ENCODE measurements around the gene BMP2. TPM values are rescaled to one million over a fixed set of nuclear protein-coding genes. Genes with fewer than 3 reads are reported as not detected.

BMP2 gene
- polyA plus RNA-seq, 1 donor = 1.8 TPM

- no peak for DNase-seq (ENCODE audit: low read depth)
Measured at GRCh38 chr20:6768228-6769140, 998 bp downstream of the BMP2 start.

GRCh38 chr20:6769903-6770785, 2.7 kb downstream of the BMP2 start:
- no peak for DNase-seq (ENCODE audit: low read depth)

DNA sequence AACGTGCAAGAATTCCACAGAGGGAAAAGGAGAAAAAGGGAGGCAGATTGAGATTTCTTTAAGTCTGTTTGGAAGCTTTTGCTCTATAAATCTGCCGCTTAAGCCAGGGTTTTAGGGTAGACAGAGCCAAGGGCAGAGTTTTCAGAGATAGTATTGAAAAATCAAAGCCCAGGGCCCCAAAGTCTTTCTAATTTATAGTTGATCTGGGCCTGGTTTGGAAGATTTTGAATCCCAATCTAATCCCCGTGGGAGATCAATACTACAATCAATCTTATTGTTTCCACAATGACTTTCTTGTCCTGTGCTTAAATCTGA, 3.3 kb downstream of the BMP2 start:
- no peak for DNase-seq (ENCODE audit: low read depth)

- no peak for DNase-seq (ENCODE audit: low read depth)
Measured at GRCh38 chr20:6780433-6781190, 13.1 kb downstream of the BMP2 start.

GRCh38 chr20:6783752-6784151, 16.3 kb downstream of the BMP2 start:
- no peak for DNase-seq (ENCODE audit: low read depth)

GRCh38 chr20:6784210-6784631, 16.7 kb downstream of the BMP2 start:
- DNase-seq (ENCODE audit: low read depth) = no peak

DNA sequence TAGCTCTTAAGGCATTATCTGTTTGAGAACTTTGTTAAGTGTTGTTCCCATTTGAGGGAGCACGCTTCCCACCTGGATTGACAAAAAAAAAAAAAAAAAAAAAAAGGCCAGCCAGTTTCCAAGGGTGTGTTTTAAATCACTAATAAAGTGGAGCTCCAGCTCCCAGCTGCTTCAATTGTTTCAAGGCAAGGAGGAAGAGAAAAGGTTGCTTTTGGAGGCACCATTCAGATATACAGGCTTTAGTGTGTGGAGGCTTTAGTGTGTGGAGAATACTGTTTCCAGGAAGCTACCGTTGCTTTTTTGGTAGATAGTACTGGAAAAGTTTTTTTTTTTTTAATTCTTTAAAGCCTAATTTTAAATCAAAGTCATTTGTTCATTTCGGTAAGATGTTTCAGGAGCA, 17.3 kb downstream of the BMP2 start:
- no peak for DNase-seq (ENCODE audit: low read depth)

- no peak for DNase-seq (ENCODE audit: low read depth)
Measured at GRCh38 chr20:6786548-6786947, 19.1 kb downstream of the BMP2 start.

- DNase-seq (ENCODE audit: low read depth) = no peak
Measured at GRCh38 chr20:6792789-6793188, 25.3 kb downstream of the BMP2 start.

DNA sequence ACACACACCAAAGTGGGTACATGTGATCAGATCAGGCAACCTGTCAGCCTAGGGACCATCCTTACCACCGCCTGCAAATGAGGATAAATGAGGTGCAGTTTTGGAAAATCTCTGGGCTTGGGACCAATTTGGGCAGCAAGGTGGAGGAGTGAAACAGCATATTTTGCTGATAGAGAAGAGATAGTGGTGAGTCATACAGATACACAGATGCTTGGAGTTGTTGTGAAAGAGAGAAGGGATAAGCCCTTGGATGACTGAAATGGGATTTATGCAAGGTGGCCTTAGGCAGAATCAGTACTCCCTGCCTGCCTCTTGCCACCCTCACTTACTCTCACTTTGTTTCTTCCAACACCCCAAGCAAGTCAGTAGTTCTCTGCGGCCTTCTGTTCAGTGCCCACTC, 34.7 kb downstream of the BMP2 start:
- no peak for DNase-seq (ENCODE audit: low read depth)

GRCh38 chr20:6806275-6806674, 38.8 kb downstream of the BMP2 start:
- DNase-seq (ENCODE audit: low read depth) = no peak

- DNase-seq (ENCODE audit: low read depth) = no peak
Measured at GRCh38 chr20:6811262-6812035, 44.0 kb downstream of the BMP2 start.

DNA sequence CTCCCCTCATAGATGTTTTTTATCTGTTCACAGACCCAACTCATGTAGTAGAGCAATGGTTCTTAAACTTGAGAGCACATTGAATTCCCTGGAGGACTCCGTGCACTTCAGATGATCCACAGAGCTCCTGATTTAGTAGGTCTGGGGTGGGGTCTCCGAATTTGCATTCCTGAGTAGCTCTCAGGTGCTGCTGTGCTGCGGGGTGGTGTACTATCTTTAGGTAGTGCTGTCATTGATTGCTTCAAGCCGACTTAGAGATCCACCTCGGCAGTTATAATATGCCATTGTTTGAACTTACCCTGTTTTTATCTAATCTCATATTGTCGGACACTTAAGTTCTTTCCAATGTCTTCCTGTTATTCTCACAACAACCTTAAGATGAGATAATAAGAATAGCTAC, 45.0 kb downstream of the BMP2 start:
- DNase-seq (ENCODE audit: low read depth) = no peak

DNA sequence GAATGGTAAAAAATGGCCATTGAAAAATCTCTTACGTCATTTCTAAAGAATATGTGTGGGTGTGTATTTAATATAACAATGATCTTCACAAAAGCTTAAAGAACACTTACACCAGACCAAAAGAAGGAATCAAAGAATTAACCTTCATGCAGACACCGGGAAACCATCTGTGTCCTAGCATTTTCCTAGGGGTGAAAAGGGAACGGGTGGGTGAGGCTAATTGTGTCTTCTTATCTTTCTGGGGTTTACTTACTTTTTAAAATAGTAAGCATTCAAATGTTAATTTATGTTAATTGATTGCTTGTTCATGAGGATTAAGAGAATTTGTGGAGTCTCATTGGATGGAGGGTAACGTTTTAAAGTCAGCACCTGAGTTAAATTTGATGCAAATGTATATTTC, 47.5 kb downstream of the BMP2 start:
- no peak for DNase-seq (ENCODE audit: low read depth)

DNA sequence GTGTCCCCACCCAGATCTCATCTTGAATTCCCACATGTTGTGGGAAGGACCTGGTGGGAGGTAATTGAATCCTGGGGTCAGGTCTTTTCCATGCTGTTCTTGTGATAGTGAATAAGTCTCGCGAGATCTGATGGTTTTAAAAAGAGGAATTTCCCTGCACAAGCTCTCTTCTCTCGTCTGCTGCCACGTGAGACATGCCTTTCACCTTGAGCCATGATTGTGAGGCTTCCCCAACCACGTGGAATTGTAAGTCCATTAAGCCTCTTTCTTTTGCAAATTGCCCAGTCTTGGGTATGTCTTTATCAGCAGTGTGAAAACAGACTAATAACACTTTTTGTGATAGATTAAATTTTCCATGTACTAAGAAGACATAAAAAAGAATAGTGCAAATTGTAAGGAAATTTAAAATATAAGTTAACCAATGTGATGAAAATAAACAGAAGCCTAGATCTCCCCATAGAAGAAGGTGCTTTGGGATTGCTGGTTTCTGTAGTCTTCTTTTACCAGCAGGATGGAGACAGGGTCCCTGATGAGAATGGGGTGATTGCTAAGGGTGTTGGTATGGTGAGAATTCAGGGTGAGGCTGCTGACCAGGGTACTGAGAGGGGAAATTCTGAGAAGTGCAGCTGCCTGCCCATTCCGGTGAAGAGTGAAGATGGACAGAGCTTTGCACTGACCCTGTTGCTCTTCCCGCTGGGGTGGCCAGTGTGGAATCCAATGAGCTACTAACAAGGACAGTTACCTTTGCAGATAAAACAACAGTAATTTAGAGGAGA, 50.7 kb downstream of the BMP2 start:
- DNase-seq (ENCODE audit: low read depth) = no peak

GRCh38 chr20:6819599-6819998, 52.1 kb downstream of the BMP2 start:
- no peak for DNase-seq (ENCODE audit: low read depth)

GRCh38 chr20:6824401-6824800, 56.9 kb downstream of the BMP2 start:
- DNase-seq (ENCODE audit: low read depth) = no peak

- no peak for DNase-seq (ENCODE audit: low read depth)
Measured at GRCh38 chr20:6827472-6827871, 60.0 kb downstream of the BMP2 start.

- DNase-seq (ENCODE audit: low read depth) = peak; percentile 32
Measured at GRCh38 chr20:6828794-6829423, 61.4 kb downstream of the BMP2 start.

DNA sequence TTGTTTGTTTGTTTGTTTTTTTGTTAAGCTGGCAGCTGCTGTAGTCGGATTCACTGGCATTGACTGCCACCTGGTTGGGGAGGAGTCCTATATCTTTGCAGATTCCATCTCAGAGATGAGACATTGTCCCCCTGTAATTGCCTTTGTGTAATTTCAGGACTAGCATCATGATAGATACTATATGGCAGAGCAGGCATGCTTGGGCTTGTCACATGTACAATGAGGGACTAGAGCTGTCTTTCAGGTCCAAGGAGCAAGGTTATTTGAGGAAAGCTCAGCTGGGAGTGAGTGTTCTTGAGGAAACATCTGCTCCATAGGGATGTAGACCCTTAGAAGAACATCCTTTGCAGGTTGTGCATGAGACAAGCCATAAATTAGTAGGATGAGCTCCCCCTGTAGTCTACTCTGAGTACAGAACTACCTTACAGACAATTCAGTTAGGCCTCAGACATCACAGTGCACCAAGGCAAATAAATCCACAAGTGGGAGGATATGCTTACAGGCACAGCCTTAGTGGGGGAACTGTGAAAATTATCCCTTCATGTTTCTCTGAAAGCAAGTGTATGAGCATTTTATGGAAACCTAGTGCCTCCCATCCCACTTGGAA, 62.1 kb downstream of the BMP2 start:
- no peak for DNase-seq (ENCODE audit: low read depth)

All from forelimb muscle (tissue), 1 donor.